ENCODE measurements around the gene MEIS3. TPM values are rescaled to one million over a fixed set of nuclear protein-coding genes. Genes with fewer than 3 reads are reported as not detected.

The MEIS3 gene
- polyA plus RNA-seq (ENCODE audit: insufficient read length in 4 of 4), result 10 to 100 TPM; 18.6 to 28.0 (median 20.1) TPM

DNA sequence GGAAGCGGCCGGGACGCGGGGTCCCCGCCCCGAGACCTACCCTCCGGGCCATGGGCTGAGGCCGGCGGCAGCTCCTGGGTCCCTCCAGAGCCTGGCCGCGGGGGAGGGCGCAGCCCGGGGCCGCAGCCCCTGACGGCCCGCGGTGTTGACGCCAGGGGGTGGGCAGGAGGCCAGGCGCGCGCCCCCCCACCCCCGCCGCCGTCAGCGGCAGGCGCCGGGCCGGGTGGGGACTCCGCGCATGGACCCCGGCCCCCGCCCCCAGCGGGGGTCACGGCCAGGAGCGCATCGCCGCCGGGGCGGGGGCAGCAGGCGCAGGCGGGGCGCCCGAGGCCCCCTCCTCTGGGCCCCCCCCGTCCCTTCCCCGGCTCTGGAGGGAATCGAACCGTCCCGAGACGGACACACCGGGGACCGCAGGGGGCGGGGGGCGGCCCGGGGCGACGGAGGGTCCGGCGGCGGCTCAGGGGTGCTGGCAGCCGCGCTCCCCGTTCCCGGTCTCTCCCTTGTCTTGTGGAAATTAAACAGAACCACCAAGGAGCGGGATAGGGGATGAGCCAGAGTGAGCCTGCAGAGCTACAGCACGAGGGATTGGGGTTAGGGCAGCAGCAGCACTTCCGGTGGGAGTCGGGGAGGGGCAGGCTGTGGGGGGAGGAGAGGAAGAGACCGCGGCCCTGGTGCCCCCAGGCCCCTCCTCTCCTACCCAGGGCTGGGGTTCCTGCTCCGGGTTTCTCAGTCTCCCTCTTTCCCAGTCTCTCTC, at the start of gene MEIS3:
MEIS3 (minus strand) TSS at position 498 of the 754 bp plus-strand sequence; CDS start at position 52, 446 bp downstream.
- no peak for DNase-seq (ENCODE audit: low read depth in 4 of 4, low spot score in 3 of 4)

DNA sequence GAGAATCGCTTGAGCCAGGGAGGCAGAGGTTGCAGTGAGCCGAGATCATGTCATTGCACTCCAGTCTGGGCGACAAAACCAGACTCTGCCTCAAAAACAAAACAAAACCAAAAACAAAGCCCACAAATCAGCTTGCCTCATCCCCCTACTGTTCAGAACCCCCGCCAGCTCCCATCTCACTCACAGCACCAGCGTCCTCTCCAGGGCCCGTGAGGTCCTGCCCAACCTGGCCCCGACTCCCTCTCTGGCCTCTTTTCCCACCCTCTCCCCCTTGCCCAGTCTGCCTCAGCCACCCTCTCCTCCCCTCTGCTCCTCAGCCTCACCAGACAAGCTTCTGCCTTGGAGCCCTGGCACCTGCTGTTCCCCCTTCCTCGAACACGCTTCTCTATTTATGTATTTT, 48.6 kb upstream of the MEIS3 start:
- DNase-seq (ENCODE audit: low read depth in 4 of 4, low spot score in 3 of 4), result no peak

DNA sequence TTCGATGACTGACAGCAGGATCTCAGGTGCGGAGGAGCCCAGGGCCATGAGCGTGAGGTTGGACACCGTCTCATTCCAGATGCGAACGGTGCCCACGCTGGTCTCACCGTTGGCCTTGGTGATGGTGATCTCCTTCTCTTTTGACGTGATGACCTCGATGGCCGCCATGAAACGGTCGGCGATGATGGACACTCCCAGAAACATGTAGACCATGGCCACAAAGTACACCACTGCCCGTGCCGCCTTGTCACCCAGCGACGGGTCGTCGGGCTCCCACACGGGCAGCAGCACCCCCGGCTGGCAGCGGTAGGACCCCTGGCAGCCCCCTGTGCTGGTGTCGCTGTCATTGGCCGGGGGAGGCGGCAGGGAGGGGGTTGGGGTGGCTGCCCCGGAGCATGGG, 46.6 kb upstream of the MEIS3 start:
- DNase-seq (ENCODE audit: low read depth in 4 of 4, low spot score in 3 of 4), result no peak

DNA sequence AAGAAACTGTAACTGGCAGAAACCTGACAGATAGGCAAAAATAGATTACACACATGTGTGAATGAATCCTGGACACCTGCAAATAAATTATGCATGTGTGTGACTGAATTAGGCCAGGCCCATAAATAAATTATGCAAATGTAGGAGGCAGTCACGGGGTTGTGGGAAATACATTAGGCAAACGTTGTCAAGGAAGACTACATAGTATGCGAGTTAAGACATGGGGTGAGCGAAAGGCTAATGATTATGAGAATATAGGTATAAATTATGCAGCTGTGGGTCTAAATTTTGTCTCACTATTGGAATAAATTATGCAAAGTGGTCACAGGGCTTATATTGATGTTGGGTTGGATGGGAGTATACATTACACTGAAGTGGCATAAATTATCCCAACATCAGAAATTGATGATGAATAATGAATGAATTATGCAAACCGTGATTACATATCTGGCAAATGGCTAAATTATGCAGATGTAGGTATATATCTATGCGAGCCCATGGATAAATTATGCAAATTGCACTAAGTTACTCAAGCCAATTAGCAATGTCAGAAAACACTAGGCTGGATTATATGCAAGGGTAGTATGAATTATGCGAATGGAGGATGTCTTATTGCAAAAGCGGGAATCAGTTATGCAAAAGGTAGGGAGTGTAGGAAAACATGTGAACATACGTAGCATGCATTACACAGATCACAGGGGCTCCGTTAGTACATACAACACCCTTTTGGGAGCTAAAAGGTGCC, 45.5 kb upstream of the MEIS3 start:
- DNase-seq (ENCODE audit: low read depth in 4 of 4, low spot score in 3 of 4), result no peak

DNA sequence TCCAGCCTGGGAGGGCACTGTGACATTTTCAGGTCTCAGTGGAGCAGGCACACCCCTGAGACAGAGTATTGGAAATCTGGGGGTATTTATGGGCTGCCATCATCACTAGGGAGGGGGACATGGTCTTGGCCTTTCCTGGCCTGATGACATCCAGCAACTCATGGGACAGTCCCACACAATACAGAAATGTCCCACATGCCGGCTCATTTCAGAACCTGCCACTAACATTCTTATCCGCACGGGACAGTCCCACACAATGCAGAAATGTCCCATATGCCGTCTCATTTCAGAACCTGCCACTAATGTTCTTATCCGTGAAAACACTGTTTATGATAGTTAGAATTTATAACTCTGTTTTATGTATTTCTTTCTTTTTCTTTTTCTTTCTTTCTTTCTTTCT, 42.5 kb upstream of the MEIS3 start:
- DNase-seq (ENCODE audit: low read depth in 4 of 4, low spot score in 3 of 4), result no peak

DNA sequence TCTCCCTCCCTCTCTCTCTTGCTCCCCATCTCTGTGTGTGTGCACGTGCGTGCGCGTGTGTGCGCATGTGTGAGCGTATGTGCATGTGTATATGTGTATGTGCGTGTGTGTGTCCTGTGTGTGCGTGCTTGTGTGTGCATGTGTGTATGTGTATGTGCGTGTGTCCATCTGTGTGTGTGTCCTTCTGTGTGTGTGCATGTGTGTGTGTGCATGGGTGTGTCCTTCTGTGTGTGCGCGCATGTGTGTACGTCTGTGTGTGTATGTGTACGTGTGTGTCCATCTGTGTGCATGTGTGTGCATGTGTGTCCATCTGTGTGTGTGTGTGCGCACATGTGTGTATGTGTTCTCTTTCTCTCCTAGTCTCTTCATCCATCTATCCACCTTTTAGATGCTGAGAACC, 40.1 kb upstream of the MEIS3 start:
- DNase-seq (ENCODE audit: low read depth in 4 of 4, low spot score in 3 of 4), result no peak

DNA sequence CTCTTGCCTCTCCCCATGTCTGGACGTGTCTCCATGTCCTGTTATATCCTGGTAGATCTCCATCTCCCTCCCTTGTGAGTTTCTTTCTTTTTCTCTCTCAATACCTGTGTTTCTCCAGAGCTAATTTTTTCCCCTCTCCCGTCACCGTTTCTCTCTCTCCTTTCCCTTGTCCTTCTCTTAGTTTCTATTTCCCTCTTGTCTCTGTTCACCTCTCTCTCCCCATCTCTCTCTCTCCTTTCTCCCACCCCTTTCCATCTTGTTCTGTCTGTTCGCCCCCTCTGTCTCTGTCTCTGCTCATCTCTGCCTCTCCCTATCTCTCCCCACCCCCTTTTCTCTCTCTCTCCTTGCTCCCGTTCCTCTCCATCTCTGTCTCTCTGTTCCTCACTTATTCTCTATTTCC, 39.3 kb upstream of the MEIS3 start:
- no peak for DNase-seq (ENCODE audit: low read depth in 4 of 4, low spot score in 3 of 4)

DNA sequence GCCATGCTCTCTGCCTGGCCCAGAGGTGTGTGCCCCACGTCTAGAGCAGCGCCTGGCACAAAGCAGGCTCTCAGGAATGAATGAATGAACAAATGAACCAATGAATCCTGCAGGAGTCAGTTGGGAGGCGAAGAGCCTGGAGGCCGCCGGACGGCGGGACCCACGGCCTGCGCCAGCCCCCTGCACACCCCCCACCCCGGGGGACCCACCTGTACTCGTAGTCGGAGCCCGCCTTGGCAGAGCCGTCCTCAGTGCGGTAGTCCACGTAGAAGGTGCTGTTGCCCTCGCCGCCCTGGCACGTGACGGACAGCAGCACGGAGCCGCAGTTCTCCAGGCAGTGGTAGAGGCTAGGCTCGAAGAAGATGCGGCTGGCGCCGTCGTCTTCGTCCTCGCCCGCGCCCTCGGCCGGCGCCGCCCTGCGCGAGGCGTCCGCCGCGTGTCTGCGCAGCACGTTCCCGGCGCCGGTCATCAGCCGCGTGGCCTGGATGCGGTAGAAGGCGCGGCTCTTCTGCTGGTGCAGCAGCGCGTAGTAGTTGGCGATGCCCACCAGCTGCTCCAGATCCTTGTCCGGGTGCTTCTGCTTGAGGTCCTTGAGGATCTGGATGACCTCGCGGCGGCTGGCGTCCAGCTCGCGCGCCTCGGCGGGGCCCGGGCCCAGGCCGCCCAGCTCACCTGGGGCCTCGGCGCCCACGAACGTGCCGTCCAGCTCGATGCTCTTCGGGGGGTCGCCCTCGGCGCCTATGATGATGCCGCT, 37.6 kb upstream of the MEIS3 start:
- DNase-seq (ENCODE audit: low read depth in 4 of 4, low spot score in 3 of 4), result no peak

DNA sequence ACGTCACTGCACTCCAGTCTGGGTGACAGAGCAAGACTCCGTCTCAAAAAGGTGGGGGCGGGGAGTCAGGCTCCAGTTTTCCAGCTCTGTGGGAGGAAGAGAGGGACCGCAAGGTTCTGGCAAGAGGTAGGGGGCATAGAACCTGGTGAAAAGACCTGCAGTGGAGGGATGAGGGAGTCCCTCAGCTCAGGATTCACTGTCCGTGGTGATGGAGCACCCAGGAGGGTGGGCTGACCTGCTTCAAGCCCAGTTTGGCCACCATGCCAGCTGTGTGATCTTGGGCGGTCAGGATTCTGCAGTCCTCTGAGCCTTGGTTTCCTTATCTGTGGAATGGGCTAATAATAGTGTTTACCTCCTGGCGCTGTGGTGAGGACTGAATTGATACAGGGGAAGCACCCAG, 31.2 kb upstream of the MEIS3 start:
- DNase-seq (ENCODE audit: low read depth in 4 of 4, low spot score in 3 of 4), result no peak

DNA sequence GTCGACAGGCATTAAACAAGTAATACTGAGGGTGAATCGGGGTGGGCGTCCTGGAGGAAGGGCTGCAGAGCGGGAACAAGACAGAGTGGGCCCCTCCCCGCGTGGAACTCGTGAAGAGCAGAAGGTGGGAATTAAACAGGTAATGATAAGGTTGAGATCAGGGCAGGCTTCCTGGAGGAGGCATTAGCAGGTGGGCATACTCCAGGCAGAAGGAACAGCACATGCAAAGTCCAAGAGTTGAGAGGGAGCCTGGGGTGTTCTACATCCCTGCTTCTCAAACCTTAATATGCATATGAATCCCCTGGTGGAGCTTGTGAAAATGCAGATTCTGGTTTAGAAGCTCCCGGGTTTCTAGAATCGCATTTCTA, 29.0 kb upstream of the MEIS3 start:
- DNase-seq (ENCODE audit: low read depth in 4 of 4, low spot score in 3 of 4), result no peak

DNA sequence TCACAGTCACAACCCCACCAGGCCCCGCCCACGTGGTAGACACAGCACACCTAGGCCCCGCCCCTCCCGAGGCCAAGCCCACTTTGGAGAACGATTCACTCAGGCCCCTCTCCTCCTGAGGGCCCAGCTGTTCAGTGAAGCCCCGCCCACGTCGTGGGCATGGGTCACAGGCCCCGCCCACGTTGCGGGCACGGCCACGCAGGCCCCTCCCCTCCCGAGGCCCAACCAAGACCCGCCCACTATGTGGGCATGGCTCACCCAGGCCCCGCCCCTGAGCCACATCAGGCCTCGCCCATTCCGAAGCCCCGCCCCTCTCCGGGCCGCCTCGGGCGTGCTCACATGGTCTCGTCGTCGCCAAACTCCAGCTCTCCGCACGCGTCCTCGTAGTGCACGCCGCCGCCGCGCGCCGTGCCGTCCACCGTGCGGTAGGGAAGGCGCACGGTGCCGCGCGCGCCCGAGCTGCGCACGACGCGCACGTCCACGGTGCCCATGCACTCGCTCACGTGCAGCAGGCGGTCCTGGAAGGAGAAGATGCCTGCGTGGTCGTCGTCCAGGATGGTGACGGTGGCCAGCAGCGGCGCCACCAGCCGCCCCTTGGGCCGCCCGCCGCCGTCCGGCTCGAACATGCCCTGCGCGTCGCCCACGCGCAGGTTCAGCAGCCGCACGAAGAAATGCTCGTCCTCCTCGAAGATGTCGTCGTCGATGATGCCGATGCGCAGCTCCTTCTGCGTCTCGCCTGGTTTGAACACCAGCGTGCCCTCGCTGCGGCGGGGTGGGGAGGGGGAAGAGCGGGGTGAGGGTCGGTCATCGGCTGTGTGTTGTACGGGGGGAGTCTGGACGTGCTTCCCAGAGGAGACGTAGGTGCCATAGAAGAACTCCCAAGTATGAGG, 28.4 kb upstream of the MEIS3 start:
- no peak for DNase-seq (ENCODE audit: low read depth in 4 of 4, low spot score in 3 of 4)

DNA sequence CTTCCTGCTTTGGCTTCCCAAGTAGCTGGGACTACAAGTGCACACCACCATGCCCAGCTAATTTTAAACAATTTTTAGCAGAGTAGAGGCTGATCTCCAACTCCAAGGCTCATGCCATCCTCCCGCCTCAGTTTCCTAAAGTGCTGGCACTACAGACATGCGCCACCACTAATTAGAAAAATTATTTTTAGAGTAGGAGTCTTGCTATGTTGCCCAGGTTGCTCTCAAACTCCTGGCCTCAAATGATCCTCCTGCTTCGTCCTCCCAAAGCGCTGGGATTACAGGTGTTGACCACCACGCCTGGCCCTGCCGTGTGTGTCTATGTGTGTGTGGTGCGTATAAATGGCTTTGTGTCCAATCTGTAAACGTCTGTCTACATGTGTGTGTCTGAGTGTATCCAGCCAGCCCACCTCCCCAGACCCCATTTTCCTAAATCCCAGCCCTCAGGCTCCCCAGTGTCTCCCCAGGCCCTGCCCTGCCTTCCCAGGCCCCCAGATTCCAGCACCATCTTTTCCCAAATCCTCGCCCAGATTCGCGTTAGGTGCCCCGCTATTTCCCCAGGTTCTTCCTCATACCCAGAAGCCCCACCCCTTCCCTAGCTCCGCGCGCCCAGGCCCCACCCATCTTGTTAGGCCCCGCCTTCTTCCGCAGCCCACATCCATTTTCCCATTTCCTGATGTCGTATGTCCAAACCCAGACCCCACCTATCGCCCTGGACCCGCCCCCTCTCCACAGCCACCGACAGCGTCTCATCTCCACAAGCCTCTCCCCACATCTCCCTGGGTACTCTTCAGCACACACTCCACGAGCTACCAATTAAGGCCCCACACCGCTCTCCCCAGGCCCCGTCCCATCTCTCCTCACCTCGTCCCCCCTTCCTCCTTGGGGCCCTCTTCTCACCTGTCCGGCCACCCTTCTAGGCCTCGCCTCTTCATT, 27.5 kb upstream of the MEIS3 start:
- DNase-seq (ENCODE audit: low read depth in 4 of 4, low spot score in 3 of 4), result no peak

DNA sequence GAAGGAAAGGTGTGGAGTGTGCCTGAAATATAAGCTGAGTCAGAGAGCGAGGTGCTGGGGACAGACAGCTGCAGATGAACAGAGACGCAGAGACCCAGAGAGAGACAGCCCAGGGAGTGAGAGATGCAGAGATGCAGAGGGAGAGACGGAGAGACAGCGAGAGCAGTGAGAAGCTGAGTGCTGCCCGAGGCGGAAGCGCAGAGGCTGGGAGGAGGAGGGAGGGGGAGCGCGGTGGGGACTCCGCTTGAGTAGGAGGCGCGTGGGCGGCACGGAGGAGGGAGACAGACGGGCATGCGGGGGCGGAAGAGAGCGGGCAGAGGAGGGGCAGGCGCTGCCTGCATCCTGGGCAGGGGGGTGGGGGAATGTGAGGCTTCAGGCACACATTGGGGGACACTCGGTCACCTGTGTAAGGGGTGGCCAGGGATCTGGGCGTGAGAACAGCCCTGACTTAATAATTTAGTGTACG, 26.6 kb upstream of the MEIS3 start:
- DNase-seq (ENCODE audit: low read depth in 4 of 4, low spot score in 3 of 4), result peak in 1 of 4 donors; percentile 36

DNA sequence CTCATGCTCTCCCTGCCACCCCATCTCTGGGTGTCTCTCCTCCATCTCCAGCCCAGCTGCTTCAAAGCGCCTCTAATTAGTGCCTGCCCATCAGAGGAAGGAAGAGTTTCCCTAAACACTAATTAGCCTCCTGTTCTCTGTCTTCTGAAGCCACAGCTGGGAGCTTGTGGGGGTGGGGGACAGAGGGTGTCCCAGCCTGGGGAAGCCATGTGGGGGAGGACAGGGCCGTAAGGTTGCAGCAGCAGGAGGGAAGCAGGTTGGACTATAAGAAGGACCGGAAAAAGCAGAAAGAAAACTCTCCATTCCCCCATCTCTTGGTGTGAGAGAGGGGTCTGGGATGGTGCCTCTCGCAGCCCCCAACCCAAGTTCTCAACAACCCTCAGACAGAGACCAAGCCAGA, 26.2 kb upstream of the MEIS3 start:
- no peak for DNase-seq (ENCODE audit: low read depth in 4 of 4, low spot score in 3 of 4)

DNA sequence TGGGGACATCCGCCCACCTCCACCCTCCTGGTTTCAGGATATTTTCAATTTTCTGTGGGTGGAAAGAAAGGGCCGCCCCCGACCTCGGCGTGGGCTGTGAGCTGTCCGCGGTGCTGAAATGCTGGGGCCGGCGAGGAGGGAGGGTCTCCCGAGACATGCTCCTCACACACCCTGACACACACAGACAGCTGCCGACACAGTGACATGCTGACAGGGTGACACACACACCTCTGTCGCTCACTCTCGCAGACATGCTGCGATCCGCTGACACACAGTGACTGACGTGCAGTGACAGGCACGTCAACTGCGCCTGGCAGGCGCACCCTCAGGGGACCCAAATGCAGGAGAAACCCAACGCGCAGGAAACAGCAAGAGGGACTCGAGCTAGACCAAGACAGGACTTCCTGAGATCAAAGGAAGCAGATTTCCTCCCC, 25.1 kb upstream of the MEIS3 start:
- no peak for DNase-seq (ENCODE audit: low read depth in 4 of 4, low spot score in 3 of 4)

DNA sequence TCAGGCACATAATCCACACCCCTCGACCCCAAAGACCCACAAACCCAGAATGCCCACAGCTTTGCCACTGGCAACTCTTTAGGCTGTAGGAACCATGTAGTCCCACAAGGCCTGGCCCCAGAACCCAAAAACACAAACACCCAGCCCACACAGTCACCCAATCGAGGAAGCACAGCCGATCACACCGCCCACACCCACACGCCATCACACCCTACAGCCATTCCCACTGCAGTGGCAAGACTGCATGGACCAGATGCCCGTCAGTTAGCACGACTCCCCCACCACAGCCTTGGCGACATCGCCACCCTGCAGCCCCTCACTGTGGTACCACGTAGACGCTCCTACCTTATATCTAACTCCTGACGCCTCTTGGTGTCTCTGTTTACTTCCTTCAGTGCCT, 24.0 kb upstream of the MEIS3 start:
- DNase-seq (ENCODE audit: low read depth in 4 of 4, low spot score in 3 of 4), result no peak

DNA sequence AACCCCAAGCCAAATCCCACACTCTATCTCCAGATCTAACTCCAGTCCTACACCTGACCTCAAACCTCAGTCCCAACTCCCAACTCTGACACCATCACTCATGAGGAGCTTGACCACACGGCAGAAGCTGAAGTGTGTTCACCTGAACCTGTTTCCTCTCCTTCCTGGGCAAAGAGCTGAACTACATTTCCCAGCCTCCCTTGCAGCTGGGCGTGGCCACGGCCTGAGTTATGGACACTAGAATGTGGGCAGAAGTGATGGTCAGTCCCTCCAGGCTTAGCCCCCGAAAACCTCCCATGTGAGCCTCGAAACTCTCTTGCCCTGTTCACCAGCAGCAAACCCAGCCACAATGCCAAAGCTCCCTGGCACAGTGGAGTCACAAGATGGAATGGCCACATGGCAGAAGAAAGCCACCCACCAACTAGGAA, 19.5 kb upstream of the MEIS3 start:
- DNase-seq (ENCODE audit: low read depth in 4 of 4, low spot score in 3 of 4), result no peak

DNA sequence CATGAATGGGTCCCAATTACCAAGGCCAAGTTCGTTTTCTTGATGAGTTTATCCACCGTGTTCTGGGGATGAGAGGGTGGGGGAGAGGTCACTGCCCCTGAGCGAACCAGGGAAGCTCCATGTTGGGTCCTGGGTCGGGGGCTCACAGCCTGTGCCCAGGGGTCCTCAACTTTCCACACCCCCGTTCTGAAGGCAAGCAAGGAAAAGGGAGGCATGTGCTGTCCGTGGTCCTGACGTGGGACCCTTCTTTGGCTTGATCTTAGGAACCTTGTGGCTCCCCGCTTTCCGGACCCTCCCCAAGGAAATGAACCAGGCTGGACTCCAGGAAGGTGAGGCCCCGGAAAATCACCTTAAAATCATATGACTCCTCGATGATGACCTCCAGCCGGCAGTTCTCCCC, 18.2 kb upstream of the MEIS3 start:
- DNase-seq (ENCODE audit: low read depth in 4 of 4, low spot score in 3 of 4), result no peak

DNA sequence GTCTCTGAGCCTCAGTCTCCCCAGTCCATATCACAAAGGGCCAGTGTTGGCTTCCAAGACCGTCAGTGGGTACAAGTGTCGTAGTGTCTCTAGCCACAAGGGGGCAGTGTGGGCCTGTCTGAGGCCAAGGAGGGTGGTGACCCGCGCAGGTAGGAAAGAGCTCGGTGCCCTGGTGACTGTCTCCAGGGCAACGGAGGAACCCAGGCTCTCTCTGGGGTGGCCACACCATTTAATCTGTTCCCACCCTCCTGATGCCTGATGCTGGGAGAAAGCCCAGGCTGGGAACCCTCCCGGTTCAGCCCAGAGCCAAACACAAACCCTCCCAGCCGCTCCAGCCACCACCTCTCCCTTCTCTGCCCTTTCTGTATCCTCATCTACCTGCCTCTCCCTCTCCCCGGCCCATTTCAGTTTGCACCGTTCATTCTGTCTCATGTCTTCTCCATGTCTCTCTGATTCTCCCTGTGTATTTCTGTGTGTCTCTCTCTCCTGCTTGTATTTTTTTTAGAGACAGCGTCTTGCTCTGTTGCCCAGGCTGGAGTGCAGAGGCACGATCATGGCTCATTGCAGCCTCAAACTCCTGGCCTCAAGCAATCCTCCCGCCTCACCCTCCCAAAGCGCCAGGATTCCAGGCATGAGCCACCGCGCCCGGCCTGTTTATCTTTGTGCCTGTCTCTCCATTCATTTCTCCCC, 17.5 kb upstream of the MEIS3 start:
- DNase-seq (ENCODE audit: low read depth in 4 of 4, low spot score in 3 of 4), result no peak

All from right renal pelvis (tissue), 4 donors.